ENCODE measurements around the gene CD80. TPM values are rescaled to one million over a fixed set of nuclear protein-coding genes. Genes with fewer than 3 reads are reported as not detected.
"Not testable (repeated sequence)": the region's sequence is repeated elsewhere in the genome, so short reads cannot be mapped to it uniquely, and the experiment has no call there.

CD80 gene
- total RNA-seq, 4 donors from 2014 or later, result 2.4 to 13.8 TPM; not detected in 2

DNA sequence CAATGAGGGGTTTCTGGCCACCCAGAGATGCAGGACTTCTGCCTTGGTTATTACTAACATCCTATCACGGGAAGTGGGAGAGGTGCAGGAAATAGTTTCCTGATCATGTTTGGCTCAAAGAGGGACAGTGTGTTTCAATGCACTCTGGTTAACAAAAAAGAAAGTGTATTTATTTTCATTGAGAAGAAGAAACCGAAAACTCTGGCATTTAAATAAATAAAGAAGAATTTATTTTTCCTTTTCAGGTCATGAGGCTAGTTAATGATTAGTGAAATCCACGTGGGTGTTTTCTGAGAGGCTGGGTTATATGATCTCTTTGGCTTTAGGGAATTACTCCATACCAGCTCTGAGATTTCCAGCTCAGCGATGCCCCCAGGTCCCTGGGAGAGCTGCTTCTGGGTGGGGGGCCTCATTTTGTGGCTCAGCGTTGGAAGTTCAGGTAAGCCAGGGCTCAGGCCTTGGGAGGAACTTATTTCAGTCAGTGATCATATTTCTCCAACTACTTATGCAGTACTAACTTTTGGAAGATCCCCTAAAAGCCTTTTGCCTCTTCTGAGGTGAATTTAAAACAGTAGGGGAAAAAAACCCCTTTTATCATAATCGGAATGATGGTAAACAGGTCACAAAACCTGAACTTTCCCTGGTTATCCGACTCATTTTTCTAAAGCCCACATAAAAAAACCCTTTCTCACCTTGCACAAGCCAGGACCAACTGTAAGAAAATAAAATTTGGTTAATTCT lies 38.3 kb upstream of the CD80 start, which contains the start of gene PLA1A:
PLA1A (plus strand) TSS at position 338 of the 741 bp plus-strand sequence; CDS start at position 367, 29 bp downstream.
- Histone ChIP-seq H3K36me3 (no peaks in the 10 kb centered on the region), H3K27ac (no peak within 1 kb of the TSS), H3K9me3 (no peaks in the 10 kb centered on the region), H3K27me3 (no peaks in the 10 kb centered on the region), H3K4me1 (peaks cover 0 to 18% (median 2%) of the 10 kb centered on the region in 4 donors), H3K4me3 (no peak within 1 kb of the TSS)
- no peak for DNase-seq
- intact Hi-C loops (cut with DNase I; ENCODE audit: low total_unique reads) (no loop called here), in situ Hi-C loops (cut with MboI; ENCODE audit: low pct_ligation_motif_present in 1 of 4, low pct_unique_long_range_greater_than_20kb in 1 of 4, low sequenced_read_pairs in 3 of 4) (no loop called here)
- WGBS, 2 donors (ENCODE audit: low coverage in 1 of 2), result 50 to 56% methylated on average over 5 to 7 of the region's 7 CpGs
- no peak for TF ChIP-seq EP300 (IDR thresholded peaks at IDR 0.05; ENCODE audit: low read depth)
- no peak for TF ChIP-seq POLR2AphosphoS5 (IDR thresholded peaks at IDR 0.05)
- TF ChIP-seq, protein P1, sequence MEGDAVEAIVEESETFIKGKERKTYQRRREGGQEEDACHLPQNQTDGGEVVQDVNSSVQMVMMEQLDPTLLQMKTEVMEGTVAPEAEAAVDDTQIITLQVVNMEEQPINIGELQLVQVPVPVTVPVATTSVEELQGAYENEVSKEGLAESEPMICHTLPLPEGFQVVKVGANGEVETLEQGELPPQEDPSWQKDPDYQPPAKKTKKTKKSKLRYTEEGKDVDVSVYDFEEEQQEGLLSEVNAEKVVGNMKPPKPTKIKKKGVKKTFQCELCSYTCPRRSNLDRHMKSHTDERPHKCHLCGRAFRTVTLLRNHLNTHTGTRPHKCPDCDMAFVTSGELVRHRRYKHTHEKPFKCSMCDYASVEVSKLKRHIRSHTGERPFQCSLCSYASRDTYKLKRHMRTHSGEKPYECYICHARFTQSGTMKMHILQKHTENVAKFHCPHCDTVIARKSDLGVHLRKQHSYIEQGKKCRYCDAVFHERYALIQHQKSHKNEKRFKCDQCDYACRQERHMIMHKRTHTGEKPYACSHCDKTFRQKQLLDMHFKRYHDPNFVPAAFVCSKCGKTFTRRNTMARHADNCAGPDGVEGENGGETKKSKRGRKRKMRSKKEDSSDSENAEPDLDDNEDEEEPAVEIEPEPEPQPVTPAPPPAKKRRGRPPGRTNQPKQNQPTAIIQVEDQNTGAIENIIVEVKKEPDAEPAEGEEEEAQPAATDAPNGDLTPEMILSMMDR (IDR thresholded peaks at IDR 0.05), result no peak
- no peak for TF ChIP-seq POLR2A (IDR thresholded peaks at IDR 0.05)

DNA sequence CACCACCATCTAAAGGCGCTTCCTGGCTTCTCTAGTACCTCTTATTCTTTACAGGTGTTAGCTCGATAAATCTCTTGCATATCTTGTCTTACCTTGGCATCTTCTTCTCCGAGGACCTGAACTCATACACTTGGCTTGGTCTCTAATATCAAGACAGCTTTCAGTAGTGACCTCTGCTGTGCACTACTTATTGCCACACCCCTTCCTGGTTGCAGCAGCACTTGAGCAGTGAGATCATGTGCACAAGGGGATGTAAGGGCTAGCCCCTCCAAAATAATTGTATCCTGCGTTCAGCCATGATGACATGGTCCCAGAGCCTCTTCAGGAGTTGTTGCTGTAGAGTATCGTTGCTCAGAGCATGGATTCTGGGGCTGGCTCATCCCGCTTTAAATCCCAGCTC lies 37.0 kb upstream of the CD80 start:
- H3K27ac ChIP-seq, result no peak overlapping the region
- no peak for DNase-seq

DNA sequence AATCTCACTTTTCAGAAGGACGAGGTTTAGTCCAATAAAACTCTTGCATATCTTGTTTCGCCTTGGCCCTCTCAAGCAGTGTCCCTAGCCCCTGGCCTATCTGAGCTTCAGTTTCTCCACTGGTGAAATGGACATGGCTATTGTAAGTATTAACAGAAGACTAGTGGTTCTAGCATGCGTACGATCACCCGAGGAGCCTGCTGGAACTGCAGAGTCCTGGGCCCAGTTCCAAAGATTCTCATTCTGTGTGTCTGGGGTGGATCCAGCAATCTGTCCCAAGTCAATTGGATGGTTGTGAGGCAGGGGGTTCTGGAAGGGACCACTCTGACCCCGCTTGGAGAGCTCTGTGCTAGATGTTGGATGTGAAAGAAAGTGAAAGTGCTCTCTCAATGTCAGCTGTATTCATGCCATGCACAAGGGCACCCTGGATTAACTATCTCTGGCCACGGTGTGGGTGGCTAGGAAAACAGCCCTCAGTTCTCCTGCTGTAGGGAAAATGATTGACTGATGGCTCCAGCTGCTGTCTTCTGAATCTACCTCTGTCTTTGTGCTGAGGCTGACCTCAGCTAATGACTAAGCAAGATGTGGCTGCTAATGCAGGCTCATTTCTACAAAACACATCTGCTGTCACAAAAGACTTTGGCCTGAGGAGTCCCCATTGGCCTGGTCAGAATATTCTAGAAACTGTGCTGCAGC lies 36.4 kb upstream of the CD80 start:
- TF ChIP-seq POLR2AphosphoS5 (IDR thresholded peaks at IDR 0.05), result no peak
- no peak for TF ChIP-seq EP300 (IDR thresholded peaks at IDR 0.05; ENCODE audit: low read depth)
- TF ChIP-seq, protein P1 (IDR thresholded peaks at IDR 0.05), result no peak
- TF ChIP-seq POLR2A (IDR thresholded peaks at IDR 0.05), result no peak
- intact Hi-C loops (cut with DNase I; ENCODE audit: low total_unique reads), result no loop called here
- Histone ChIP-seq H3K4me1 (peaks cover 0 to 18% (median 2%) of the 10 kb centered on the region in 4 donors), H3K27ac (no peak overlapping the region), H3K9me3 (no peaks in the 10 kb centered on the region), H3K36me3 (no peaks in the 10 kb centered on the region), H3K27me3 (no peaks in the 10 kb centered on the region), H3K4me3 (peak overlapping the region in 1 of 4 donors; percentile 22)
- 84 to 91% methylated on average over 6 to 7 of the region's 7 CpGs for WGBS, 2 donors (ENCODE audit: low coverage in 1 of 2)
- in situ Hi-C loops (cut with MboI; ENCODE audit: low pct_ligation_motif_present in 1 of 4, low pct_unique_long_range_greater_than_20kb in 1 of 4, low sequenced_read_pairs in 3 of 4), result no loop called here
- no peak for DNase-seq

More for the DNA sequence above, 37.0 kb upstream of the CD80 start:
- Histone ChIP-seq H3K36me3 (no peaks in the 10 kb centered on the region), H3K9me3 (no peaks in the 10 kb centered on the region), H3K4me1 (peaks cover 0 to 18% (median 2%) of the 10 kb centered on the region in 4 donors), H3K27me3 (no peaks in the 10 kb centered on the region), H3K4me3 (no peak overlapping the region)
- in situ Hi-C loops (cut with MboI; ENCODE audit: low pct_ligation_motif_present in 1 of 4, low pct_unique_long_range_greater_than_20kb in 1 of 4, low sequenced_read_pairs in 3 of 4), result no loop called here
- intact Hi-C loops (cut with DNase I; ENCODE audit: low total_unique reads), result no loop called here
- TF ChIP-seq POLR2A (IDR thresholded peaks at IDR 0.05) (no peak), EP300 (IDR thresholded peaks at IDR 0.05; ENCODE audit: low read depth) (no peak), POLR2AphosphoS5 (IDR thresholded peaks at IDR 0.05) (no peak)
- TF ChIP-seq, protein P1 (IDR thresholded peaks at IDR 0.05), result no peak
- 80 to 82% methylated on average over 5 to 6 of the region's 6 CpGs for WGBS, 2 donors (ENCODE audit: low coverage in 1 of 2)

DNA sequence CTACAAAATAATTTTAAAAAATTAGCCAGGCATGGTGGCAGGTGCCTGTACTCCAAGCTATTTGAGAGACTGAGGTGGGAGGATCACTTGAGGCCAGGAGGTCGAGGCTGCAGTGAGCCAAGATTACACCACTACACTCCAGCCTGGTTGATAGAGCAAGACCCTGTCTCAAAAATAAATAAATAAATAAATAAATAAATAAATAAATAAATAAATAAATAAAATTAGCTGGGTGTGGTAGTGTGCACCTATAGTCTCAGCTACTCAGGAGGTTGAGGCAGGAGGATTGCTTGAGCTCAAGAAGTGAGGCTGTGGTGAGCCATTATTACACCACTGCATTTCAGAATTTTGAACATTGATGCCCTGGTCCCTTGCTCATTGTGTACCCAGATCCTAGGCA lies 35.5 kb upstream of the CD80 start:
- H3K27ac ChIP-seq; H3K36me3 ChIP-seq; H3K9me3 ChIP-seq; H3K4me3 ChIP-seq; in situ Hi-C loops (cut with MboI; ENCODE audit: low pct_ligation_motif_present in 1 of 4, low pct_unique_long_range_greater_than_20kb in 1 of 4, low sequenced_read_pairs in 3 of 4); H3K27me3 ChIP-seq; DNase-seq; intact Hi-C loops (cut with DNase I; ENCODE audit: low total_unique reads): not testable (repeated sequence)
- H3K4me1 ChIP-seq, result peaks cover 0 to 18% (median 2%) of the 10 kb centered on the region in 4 donors
- WGBS, 2 donors (ENCODE audit: low coverage in 1 of 2), result 95 to 100% methylated on average over 1 of the region's 1 CpG

Data from transverse colon (tissue), 4 donors.